Calu3 (cell line): Measurements from ENCODE around the gene PLEKHJ1. TPM values are rescaled to one million over a fixed set of nuclear protein-coding genes. Genes with fewer than 3 reads are reported as not detected.

ENCODE experiments used
- BruUV-seq: library from RNA; stranded (reverse); fragments of 400-500 nt; replicated peaks from 2 replicates; lab custom pipeline; 2021; lab: Mats Ljungman, UMichigan
- CTCF ChIA-PET: fragments of 300-600 bp; sonication (Branson Sonifier 250); formaldehyde crosslinking; loops from one replicate; lab custom pipeline; 2022; ENCODE audit warnings: antibody characterized with exemption; lab: Charles Lee
- DNase-seq: peaks from one replicate; pipeline ENCODE4 v3.0.0; 2022
- H3K27ac Mint-ChIP-seq: one replicate; pipeline ENCODE4 v1.8.0; 2022; ENCODE audit warnings: mixed read lengths; ENCODE audit not compliant: unreplicated experiment
- H3K27me3 Mint-ChIP-seq: one replicate; pipeline ENCODE4 v1.8.0; 2022; ENCODE audit warnings: mixed read lengths; ENCODE audit not compliant: unreplicated experiment
- H3K36me3 Mint-ChIP-seq: one replicate; pipeline ENCODE4 v1.8.0; 2022; ENCODE audit warnings: mild to moderate bottlenecking, moderate library complexity, mixed read lengths; ENCODE audit not compliant: insufficient read depth, unreplicated experiment
- H3K4me1 Mint-ChIP-seq: one replicate; pipeline ENCODE4 v1.8.0; 2022; ENCODE audit warnings: mild to moderate bottlenecking, low read depth, mixed read lengths; ENCODE audit not compliant: unreplicated experiment
- H3K4me3 Mint-ChIP-seq: one replicate; pipeline ENCODE4 v1.8.0; 2022; ENCODE audit warnings: mild to moderate bottlenecking, low read depth, moderate library complexity, mixed read lengths; ENCODE audit not compliant: unreplicated experiment
- H3K9me3 Mint-ChIP-seq: one replicate; pipeline ENCODE4 v1.8.0; 2022; ENCODE audit warnings: low read depth, mixed read lengths; ENCODE audit not compliant: unreplicated experiment
- CTCF ChIP-seq: fragments of 200-600 bp; IDR thresholded peaks from one replicate; pipeline ENCODE4 v1.8.0; 2022; ENCODE audit warnings: antibody characterized with exemption; ENCODE audit not compliant: unreplicated experiment
- intact Hi-C: fragments of 100-400 bp; cut with micrococcal nuclease; formaldehyde crosslinking; loops from one replicate; pipeline ENCODE4 v1.10.0; 2022; ENCODE audit not compliant: unreplicated experiment
- total RNA-seq: library from RNA; stranded (reverse); gene quantifications from 2 replicates; pipeline ENCODE4 v1.2.3, GENCODE V29; 2022

Gene PLEKHJ1
- total RNA-seq, 1 experiment from 2014 or later = 38.7 TPM

GRCh38 chr19:2223959-2224358 lies 12.2 kb downstream of the PLEKHJ1 start:
- BruUV-seq = no TSS peak
- CTCF ChIA-PET = no interaction called here

GRCh38 chr19:2223391-2223790 lies 12.7 kb downstream of the PLEKHJ1 start:
- no peaks in the 10 kb centered on the region for H3K9me3 Mint-ChIP-seq
- CTCF ChIA-PET = no interaction called here
- H3K4me3 Mint-ChIP-seq = no peak overlapping the region
- BruUV-seq = no TSS peak
- H3K4me1 Mint-ChIP-seq = no peaks in the 10 kb centered on the region
- no peak for TF ChIP-seq CTCF
- intact Hi-C loops = no loop called here
- no peaks in the 10 kb centered on the region for H3K27me3 Mint-ChIP-seq
- H3K27ac Mint-ChIP-seq = no peak overlapping the region
- DNase-seq = no peak
- H3K36me3 Mint-ChIP-seq = peaks cover 32% of the 10 kb centered on the region

More at GRCh38 chr19:2223959-2224358, 12.2 kb downstream of the PLEKHJ1 start:
- intact Hi-C loops = no loop called here
- Mint-ChIP-seq H3K36me3 (peaks cover 36% of the 10 kb centered on the region), H3K4me3 (no peak overlapping the region), H3K4me1 (no peaks in the 10 kb centered on the region), H3K27me3 (no peaks in the 10 kb centered on the region), H3K27ac (no peak overlapping the region), H3K9me3 (no peaks in the 10 kb centered on the region)
- TF ChIP-seq CTCF = no peak
- no peak for DNase-seq

GRCh38 chr19:2221918-2222317 lies 14.2 kb downstream of the PLEKHJ1 start:
- TF ChIP-seq CTCF = no peak
- DNase-seq = no peak
- Mint-ChIP-seq H3K27me3 (no peaks in the 10 kb centered on the region), H3K27ac (no peak overlapping the region), H3K4me3 (no peak overlapping the region), H3K9me3 (no peaks in the 10 kb centered on the region), H3K36me3 (peaks cover 36% of the 10 kb centered on the region), H3K4me1 (no peaks in the 10 kb centered on the region)
- no TSS peak for BruUV-seq
- intact Hi-C loops = no loop called here
- CTCF ChIA-PET = interaction anchor here (1.2 kb wide), 1 partner anchor 66 kb away, joined by 3 read pairs; no protein-coding TSS in a partner anchor

- DNase-seq = no peak
- H3K27ac Mint-ChIP-seq = no peak overlapping the region
- H3K36me3 Mint-ChIP-seq = peaks cover 40% of the 10 kb centered on the region
Observed at GRCh38 chr19:2221250-2221831, 14.8 kb downstream of the PLEKHJ1 start.

More at GRCh38 chr19:2221250-2221831, 14.8 kb downstream of the PLEKHJ1 start:
- no peak for TF ChIP-seq CTCF
- H3K27me3 Mint-ChIP-seq = no peaks in the 10 kb centered on the region
- CTCF ChIA-PET = interaction anchor here (1.2 kb wide), 1 partner anchor 65 kb away, joined by 3 read pairs; no protein-coding TSS in a partner anchor
- intact Hi-C loops = no loop called here
- H3K4me3 Mint-ChIP-seq = no peak overlapping the region
- H3K9me3 Mint-ChIP-seq = no peaks in the 10 kb centered on the region
- no peaks in the 10 kb centered on the region for H3K4me1 Mint-ChIP-seq
- BruUV-seq = no TSS peak
